Stimulated activated CD8-positive, alpha-beta memory T cell treated with anti-CD3 and anti-CD28 coated beads, Interleukin-7, amount 100 ng/mL, for 24 hours (primary cell): ENCODE results near the gene KIFC1.

Source experiments
- DNase-seq: peaks from one replicate; pipeline ENCODE4 v3.0.0-alpha.2; 2020; ENCODE audit warnings: low read depth

The KIFC1 gene

GRCh38 chr6:33425668-33426577 is 34.3 kb downstream of the KIFC1 start:
- DNase-seq: peak; percentile 64

GRCh38 chr6:33426590-33427511 is 35.2 kb downstream of the KIFC1 start:
- DNase-seq: no peak

- peak; percentile 25 for DNase-seq
Observed at GRCh38 chr6:33427585-33428223, 36.1 kb downstream of the KIFC1 start.

GRCh38 chr6:33428224-33428965 is 36.8 kb downstream of the KIFC1 start:
- DNase-seq: no peak

GRCh38 chr6:33428966-33429749 is 37.5 kb downstream of the KIFC1 start:
- no peak for DNase-seq

GRCh38 chr6:33429750-33430052 is 38.1 kb downstream of the KIFC1 start:
- no peak for DNase-seq

- no peak for DNase-seq
Observed at GRCh38 chr6:33430334-33430733, 38.7 kb downstream of the KIFC1 start.

- peak; percentile 68 for DNase-seq
Observed at GRCh38 chr6:33430991-33431879, 39.6 kb downstream of the KIFC1 start.

- DNase-seq: no peak
Observed at GRCh38 chr6:33431880-33432541, 40.4 kb downstream of the KIFC1 start.

GRCh38 chr6:33432546-33432945 is 40.9 kb downstream of the KIFC1 start:
- no peak for DNase-seq

- no peak for DNase-seq
Observed at GRCh38 chr6:33433001-33433543, 41.4 kb downstream of the KIFC1 start.

GRCh38 chr6:33433544-33434191 is 42.0 kb downstream of the KIFC1 start:
- DNase-seq: no peak

- no peak for DNase-seq
Observed at GRCh38 chr6:33434961-33435360, 43.3 kb downstream of the KIFC1 start.

GRCh38 chr6:33437666-33438065 is 46.0 kb downstream of the KIFC1 start:
- no peak for DNase-seq

GRCh38 chr6:33438978-33439594 is 47.5 kb downstream of the KIFC1 start:
- DNase-seq: no peak

GRCh38 chr6:33439956-33440648 is 48.5 kb downstream of the KIFC1 start:
- DNase-seq: no peak

GRCh38 chr6:33440649-33441309 is 49.2 kb downstream of the KIFC1 start:
- DNase-seq: no peak
